Measurements from ENCODE around the gene MANSC1.
"Not testable (repeated sequence)": the region's sequence is repeated elsewhere in the genome, so short reads cannot be mapped to it uniquely, and the experiment has no call there.

The MANSC1 gene

GRCh38 chr12:12323118-12323517, 26.9 kb downstream of the MANSC1 start:
- DNase-seq, result no peak

GRCh38 chr12:12319451-12320183, 30.4 kb downstream of the MANSC1 start:
- DNase-seq, result no peak

- DNase-seq, result no peak
Observed at GRCh38 chr12:12315838-12316237, 34.2 kb downstream of the MANSC1 start.

GRCh38 chr12:12310695-12311094, 39.3 kb downstream of the MANSC1 start:
- not testable (repeated sequence) for DNase-seq

- DNase-seq, result no peak
Observed at GRCh38 chr12:12305568-12306300, 44.3 kb downstream of the MANSC1 start.

- no peak for DNase-seq
Observed at GRCh38 chr12:12302976-12303375, 47.1 kb downstream of the MANSC1 start.

GRCh38 chr12:12301122-12301521, 48.9 kb downstream of the MANSC1 start:
- DNase-seq, result no peak

GRCh38 chr12:12297201-12297830, 52.7 kb downstream of the MANSC1 start:
- DNase-seq, result no peak

GRCh38 chr12:12294215-12295005, 55.6 kb downstream of the MANSC1 start:
- no peak for DNase-seq

GRCh38 chr12:12290206-12290605, 59.8 kb downstream of the MANSC1 start:
- no peak for DNase-seq

GRCh38 chr12:12286441-12286840, 63.6 kb downstream of the MANSC1 start:
- DNase-seq, result no peak

GRCh38 chr12:12282761-12283425, 67.1 kb downstream of the MANSC1 start:
- no peak for DNase-seq

GRCh38 chr12:12282202-12282601, 67.8 kb downstream of the MANSC1 start:
- no peak for DNase-seq

GRCh38 chr12:12281134-12281533, 68.9 kb downstream of the MANSC1 start:
- DNase-seq, result no peak

GRCh38 chr12:12278899-12279298, 71.1 kb downstream of the MANSC1 start:
- no peak for DNase-seq
